Suppressor macrophage (primary cell): ENCODE results near the gene TMED10.

Experiments
- DNase-seq, 4 experiments: peaks; one replicate each; pipeline ENCODE4 v3.0.0-alpha.2; 2020 to 2022

Gene TMED10

GRCh38 chr14:75190023-75190422, 13.6 kb upstream of the TMED10 start:
- DNase-seq: no peak

- peak; percentile 89 to 99 (median 96) for DNase-seq
Observed at GRCh38 chr14:75188520-75189268, 12.3 kb upstream of the TMED10 start.

GRCh38 chr14:75188086-75188485, 11.7 kb upstream of the TMED10 start:
- no peak for DNase-seq

- no peak for DNase-seq
Observed at GRCh38 chr14:75186953-75187352, 10.5 kb upstream of the TMED10 start.

GRCh38 chr14:75185251-75186040, 9.0 kb upstream of the TMED10 start:
- no peak for DNase-seq

GRCh38 chr14:75184492-75184891, 8.1 kb upstream of the TMED10 start:
- peak; percentile 52 to 95 (median 75) for DNase-seq

- no peak for DNase-seq
Observed at GRCh38 chr14:75184039-75184438, 7.6 kb upstream of the TMED10 start.

GRCh38 chr14:75183225-75183624, 6.8 kb upstream of the TMED10 start:
- no peak for DNase-seq

GRCh38 chr14:75182821-75183220, 6.4 kb upstream of the TMED10 start:
- peak; percentile 76 to 94 (median 85) for DNase-seq

- peak in 1 of 4 experiments; percentile 28 for DNase-seq
Observed at GRCh38 chr14:75182163-75182562, 5.8 kb upstream of the TMED10 start.

- DNase-seq: peak; percentile 32 to 67 (median 58)
Observed at GRCh38 chr14:75181293-75182062, 5.1 kb upstream of the TMED10 start.

GRCh38 chr14:75175677-75176141, 703 bp downstream of the TMED10 start:
- no peak for DNase-seq

- DNase-seq: peak in 2 of 4 experiments; percentile 25 to 33
Observed at GRCh38 chr14:75174066-75174465, 2.3 kb downstream of the TMED10 start.

- DNase-seq: peak in 3 of 4 experiments; percentile 13 to 57 (median 52)
Observed at GRCh38 chr14:75170772-75171171, 5.6 kb downstream of the TMED10 start.

- no peak for DNase-seq
Observed at GRCh38 chr14:75168586-75169335, 7.7 kb downstream of the TMED10 start.

- peak in 3 of 4 experiments; percentile 30 to 63 (median 56) for DNase-seq
Observed at GRCh38 chr14:75167325-75167724, 9.1 kb downstream of the TMED10 start.

- no peak for DNase-seq
Observed at GRCh38 chr14:75165586-75166391, 10.6 kb downstream of the TMED10 start.

- no peak for DNase-seq
Observed at GRCh38 chr14:75164809-75165208, 11.6 kb downstream of the TMED10 start.

- no peak for DNase-seq
Observed at GRCh38 chr14:75163677-75164076, 12.7 kb downstream of the TMED10 start.

- no peak for DNase-seq
Observed at GRCh38 chr14:75162631-75163030, 13.8 kb downstream of the TMED10 start.
